IPS-NIHi7 (cell line): Measurements from ENCODE around the gene MLN.
A peak's percentile ranks its signal among the peaks of the same experiment; 100 is the strongest.

ENCODE experiments used
- DNase-seq: peaks from one replicate; pipeline ENCODE4 v3.0.0; 2012; ENCODE audit warnings: mixed read lengths; ENCODE audit errors: extremely low spot score

Gene MLN

DNA sequence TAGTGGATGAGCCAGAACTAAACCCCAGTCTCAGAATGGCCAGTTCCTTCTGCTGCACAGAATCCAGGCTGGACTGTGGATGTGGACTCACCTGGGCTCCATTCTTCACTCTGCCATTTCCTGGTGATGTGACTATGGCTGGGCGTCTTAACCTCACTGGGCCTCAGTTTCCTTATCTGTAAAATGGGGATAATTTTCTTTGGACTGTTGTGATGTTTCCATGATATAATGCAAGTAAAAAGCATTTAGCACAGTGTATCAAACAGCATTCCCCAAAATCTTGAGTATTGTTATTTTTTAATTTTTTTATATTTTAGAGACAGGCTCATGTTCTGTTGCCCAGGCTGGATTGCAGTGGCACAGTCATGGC, 51.2 kb downstream of the MLN start:
- no peak for DNase-seq

GRCh38 chr6:33751771-33752645, 51.8 kb downstream of the MLN start:
- DNase-seq = no peak

DNA sequence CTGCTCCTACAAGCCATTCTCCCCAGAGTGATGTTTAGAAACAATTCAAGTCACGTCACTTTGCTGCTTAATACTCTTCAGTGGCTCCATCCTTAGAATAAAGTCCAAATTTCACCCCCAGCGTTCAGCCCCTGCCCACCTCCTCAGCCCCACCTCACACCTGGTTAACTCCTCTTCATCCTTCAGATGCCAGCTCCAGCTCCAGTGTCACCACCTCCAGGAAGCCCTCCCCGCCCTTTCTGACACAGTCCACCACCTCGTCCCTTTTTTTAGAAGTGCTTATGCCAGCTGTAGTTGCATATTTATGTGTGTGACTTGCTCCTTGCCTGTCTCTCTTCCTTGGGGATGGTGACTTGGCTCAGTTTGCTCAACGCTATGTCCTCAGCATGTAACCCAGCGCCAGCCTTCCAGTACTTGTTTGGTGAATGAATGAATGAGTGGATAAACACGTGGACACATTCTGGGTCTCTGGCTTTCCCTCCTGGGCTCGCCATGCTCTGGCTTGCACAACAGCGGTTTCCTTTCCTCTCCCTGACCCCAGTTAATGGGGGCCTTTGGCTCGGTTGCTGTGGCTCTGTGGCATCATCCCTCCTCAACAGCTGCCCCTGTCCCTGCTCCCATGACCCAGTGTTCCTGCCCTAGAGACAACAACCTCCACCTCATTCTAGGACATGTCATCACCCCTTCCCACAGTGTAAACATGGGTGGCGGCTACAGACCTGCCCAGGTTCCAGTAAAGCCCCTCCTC, 53.4 kb downstream of the MLN start:
- DNase-seq = no peak

GRCh38 chr6:33749401-33749800, 54.4 kb downstream of the MLN start:
- no peak for DNase-seq

DNA sequence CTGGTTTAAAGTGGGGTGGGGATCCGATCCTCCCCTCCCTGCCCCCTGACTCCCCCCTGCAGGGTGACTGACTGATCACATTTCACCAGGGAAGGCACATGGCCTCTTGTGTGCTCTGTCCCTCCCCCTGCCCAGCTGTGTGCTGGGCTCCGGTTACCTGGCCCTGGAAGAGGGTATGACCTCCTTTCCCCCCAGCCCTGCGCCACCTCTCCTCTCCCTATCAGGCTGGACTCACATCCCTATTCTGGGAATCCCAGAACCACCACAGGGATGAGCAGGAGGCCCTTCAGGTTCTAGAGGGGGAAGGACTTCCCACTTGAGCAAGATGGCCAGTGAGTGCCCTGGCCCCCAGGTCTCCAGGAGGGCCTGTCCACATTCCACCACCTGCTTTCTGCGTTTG, 55.0 kb downstream of the MLN start:
- DNase-seq = no peak

DNA sequence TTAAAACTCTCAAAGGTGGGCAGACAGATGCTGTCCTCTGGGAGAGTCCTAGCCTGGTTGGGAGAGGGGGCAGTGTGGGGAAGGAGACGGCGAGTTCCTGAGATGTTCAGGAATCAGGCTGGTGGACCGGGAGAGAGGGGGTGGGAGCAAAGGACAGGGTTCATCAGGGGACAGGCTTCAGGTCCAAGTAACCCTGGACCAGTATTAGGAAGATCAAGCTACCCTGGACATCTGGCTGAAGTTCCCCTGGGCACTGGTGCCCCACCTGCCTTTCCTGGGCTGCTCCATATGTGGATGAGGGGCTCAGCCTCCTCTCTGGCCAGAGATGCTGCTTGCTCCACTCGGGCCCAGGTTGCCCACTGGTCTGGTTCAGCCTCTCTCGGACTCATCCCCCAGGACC, 56.0 kb downstream of the MLN start:
- no peak for DNase-seq

DNA sequence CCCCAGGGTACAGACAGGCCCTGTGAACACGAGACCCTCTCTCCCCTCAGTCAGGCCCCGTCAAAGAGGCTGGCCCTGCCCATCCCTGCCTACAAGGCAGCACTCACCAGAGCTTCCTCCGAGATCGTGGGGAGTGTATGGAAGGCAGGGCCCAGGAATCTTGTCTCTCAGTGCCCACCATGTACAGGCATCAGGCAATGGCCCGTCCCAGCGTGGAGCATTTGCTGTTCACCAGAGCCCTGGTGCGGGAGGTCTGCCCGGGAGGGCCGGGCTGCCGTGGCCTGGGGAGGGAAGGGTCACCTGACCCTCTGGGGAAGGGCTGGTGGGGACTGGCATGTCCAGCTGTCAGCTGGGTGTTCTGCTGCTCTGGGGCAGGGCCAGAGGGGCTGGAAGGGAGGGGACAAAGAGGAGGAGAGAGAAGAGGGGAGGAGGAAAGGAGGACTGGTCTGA, 57.1 kb downstream of the MLN start, which contains the start of gene IP6K3:
TSS of gene IP6K3 (minus strand) at position 255 of the 450 bp plus-strand sequence. CDS start 11,429 bp downstream, outside the sequence.
- DNase-seq = no peak

GRCh38 chr6:33746036-33746600, 57.7 kb downstream of the MLN start:
- DNase-seq = peak; percentile 58

- no peak for DNase-seq
These were observed 58.3 kb downstream of the MLN start for GRCh38 chr6:33745548-33745947.

- DNase-seq = no peak
These were observed 58.8 kb downstream of the MLN start for GRCh38 chr6:33744895-33745546.
